ENCODE data around the gene DCAF12. TPM values are rescaled to one million over a fixed set of nuclear protein-coding genes. Genes with fewer than 3 reads are reported as not detected.

The DCAF12 gene
- total and polyA plus RNA-seq, 2 of the 13 experiments (the other 11 are each of a cell fraction or from before 2014, with no cell fraction given), result 26.8 to 37.4 TPM

DNA sequence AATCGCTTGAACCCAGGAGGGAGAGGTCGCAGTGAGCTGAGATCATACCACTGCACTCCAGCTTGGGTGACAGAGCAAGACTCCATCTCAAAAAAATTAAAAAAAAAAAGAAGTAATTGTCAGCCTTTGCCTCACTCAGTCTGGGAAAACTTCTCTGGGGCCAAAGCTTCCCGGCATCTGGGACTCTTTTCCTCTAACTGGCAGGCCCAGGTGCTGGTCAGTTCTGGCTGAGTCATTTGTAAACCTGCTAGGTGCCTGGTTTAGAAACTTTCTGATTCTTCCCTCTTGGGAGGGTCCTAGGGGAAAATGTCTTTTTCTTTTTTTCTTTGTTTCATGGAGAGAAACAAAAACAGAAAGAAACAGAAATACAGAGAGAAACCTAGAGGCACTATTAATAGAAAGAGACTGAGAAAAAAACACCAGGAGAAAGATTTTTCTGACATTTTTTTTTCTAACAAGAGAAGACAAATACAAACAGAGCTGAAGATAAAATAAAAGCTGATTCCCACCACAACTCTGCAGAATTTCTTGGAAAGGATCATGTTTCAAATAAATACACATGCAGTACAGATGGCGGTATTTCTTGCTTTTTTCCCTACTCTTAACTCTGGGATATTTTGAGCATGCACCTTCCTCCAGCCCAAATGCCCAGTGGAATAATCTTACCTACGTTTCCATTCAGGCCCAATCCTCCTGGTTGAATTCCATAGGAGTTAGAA is 55.7 kb downstream of the DCAF12 start:
- H3K9me3 ChIP-seq (ENCODE audit: low read length), result no peaks in the 10 kb centered on the region
- H3K4me1 ChIP-seq (ENCODE audit: insufficient read depth, low read length), result peaks cover 49% of the 10 kb centered on the region
- no peak overlapping the region for H2AFZ ChIP-seq (ENCODE audit: low read length)
- intact Hi-C loops (cut with micrococcal nuclease; ENCODE audit: unreplicated experiment), result loop anchor here (5.0 kb wide), 1 partner anchor 128 kb away; no protein-coding TSS in a partner anchor
- H4K20me1 ChIP-seq (ENCODE audit: insufficient read depth, low read length), result no peaks in the 10 kb centered on the region
- H3K79me2 ChIP-seq (ENCODE audit: insufficient read depth, low read length), result no peaks in the 10 kb centered on the region
- DNase-seq (ENCODE audit: low spot score) (no peak), FAIRE-seq (no peak), ATAC-seq (no peak)
- H3K4me2 ChIP-seq (ENCODE audit: low read depth, low read length), result no peak overlapping the region
- WGBS (ENCODE audit: low lambda C conversion rate), result 75% methylated on average over 5 of the region's 5 CpGs
- BruUV-seq (replicated peaks), result no TSS peak
- CTCF ChIA-PET (ENCODE audit: low intra/inter-chr PET ratio, low total read pairs), result no interaction called here
- in situ Hi-C loops (cut with HindIII; ENCODE audit: extremely low pct_ligation_motif_present, low pct_unique_long_range_greater_than_20kb), result no loop called here
- no peaks in the 10 kb centered on the region for H3K36me3 ChIP-seq (replicated peaks in 1 of 2; ENCODE audit: control insufficient read depth in 1 of 2, insufficient read depth in 2 of 2, low read length in 2 of 2)
- no peaks in the 10 kb centered on the region for H3K27me3 ChIP-seq (ENCODE audit: control insufficient read depth in 1 of 2, insufficient read depth in 2 of 2, low read length in 2 of 2)
- no peak overlapping the region for H3K27ac ChIP-seq (ENCODE audit: extremely low read length, insufficient read depth, low read length)
- no peak for TF ChIP-seq MTA1 (CRISPR knock-in tag; IDR thresholded peaks at IDR 0.05; ENCODE audit: borderline replicate concordance)
- no peak for TF ChIP-seq ZNF577 (CRISPR knock-in tag; IDR thresholded peaks at IDR 0.05; ENCODE audit: borderline replicate concordance, low read depth)
- TF ChIP-seq PCBP1 (IDR thresholded peaks at IDR 0.05; ENCODE audit: borderline replicate concordance, low read depth, low read length), result no peak
- TF ChIP-seq ZNF530 (CRISPR knock-in tag; IDR thresholded peaks at IDR 0.05; ENCODE audit: low read depth), result no peak
- TF ChIP-seq, protein P1, sequence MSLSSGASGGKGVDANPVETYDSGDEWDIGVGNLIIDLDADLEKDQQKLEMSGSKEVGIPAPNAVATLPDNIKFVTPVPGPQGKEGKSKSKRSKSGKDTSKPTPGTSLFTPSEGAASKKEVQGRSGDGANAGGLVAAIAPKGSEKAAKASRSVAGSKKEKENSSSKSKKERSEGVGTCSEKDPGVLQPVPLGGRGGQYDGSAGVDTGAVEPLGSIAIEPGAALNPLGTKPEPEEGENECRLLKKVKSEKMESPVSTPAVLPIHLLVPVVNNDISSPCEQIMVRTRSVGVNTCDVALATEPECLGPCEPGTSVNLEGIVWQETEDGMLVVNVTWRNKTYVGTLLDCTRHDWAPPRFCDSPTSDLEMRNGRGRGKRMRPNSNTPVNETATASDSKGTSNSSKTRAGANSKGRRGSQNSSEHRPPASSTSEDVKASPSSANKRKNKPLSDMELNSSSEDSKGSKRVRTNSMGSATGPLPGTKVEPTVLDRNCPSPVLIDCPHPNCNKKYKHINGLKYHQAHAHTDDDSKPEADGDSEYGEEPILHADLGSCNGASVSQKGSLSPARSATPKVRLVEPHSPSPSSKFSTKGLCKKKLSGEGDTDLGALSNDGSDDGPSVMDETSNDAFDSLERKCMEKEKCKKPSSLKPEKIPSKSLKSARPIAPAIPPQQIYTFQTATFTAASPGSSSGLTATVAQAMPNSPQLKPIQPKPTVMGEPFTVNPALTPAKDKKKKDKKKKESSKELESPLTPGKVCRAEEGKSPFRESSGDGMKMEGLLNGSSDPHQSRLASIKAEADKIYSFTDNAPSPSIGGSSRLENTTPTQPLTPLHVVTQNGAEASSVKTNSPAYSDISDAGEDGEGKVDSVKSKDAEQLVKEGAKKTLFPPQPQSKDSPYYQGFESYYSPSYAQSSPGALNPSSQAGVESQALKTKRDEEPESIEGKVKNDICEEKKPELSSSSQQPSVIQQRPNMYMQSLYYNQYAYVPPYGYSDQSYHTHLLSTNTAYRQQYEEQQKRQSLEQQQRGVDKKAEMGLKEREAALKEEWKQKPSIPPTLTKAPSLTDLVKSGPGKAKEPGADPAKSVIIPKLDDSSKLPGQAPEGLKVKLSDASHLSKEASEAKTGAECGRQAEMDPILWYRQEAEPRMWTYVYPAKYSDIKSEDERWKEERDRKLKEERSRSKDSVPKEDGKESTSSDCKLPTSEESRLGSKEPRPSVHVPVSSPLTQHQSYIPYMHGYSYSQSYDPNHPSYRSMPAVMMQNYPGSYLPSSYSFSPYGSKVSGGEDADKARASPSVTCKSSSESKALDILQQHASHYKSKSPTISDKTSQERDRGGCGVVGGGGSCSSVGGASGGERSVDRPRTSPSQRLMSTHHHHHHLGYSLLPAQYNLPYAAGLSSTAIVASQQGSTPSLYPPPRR (CRISPR knock-in tag; IDR thresholded peaks at IDR 0.05; ENCODE audit: borderline replicate concordance), result no peak
- TF ChIP-seq KLF16 (CRISPR knock-in tag; IDR thresholded peaks at IDR 0.05), result no peak
- H3K4me3 ChIP-seq (replicated peaks in 1 of 3; ENCODE audit: insufficient read depth in 1 of 3, low read depth in 2 of 3, low read length in 3 of 3), result no peak overlapping the region
- POLR2A ChIA-PET, result interaction anchor here (1.2 kb wide), 1 partner anchor 22 kb away, joined by 5 read pairs; the partner anchor contains the start of gene UBAP2
- H3K9ac ChIP-seq (ENCODE audit: insufficient read depth, low read depth, low read length), result no peak overlapping the region
